ENCODE measurements around the gene LYZL6. TPM values are rescaled to one million over a fixed set of nuclear protein-coding genes. Genes with fewer than 3 reads are reported as not detected.
A peak's percentile ranks its signal among the peaks of the same experiment; 100 is the strongest.

LYZL6 gene
- total RNA-seq (not detected), polyA plus RNA-seq (not detected)

- H3K4me3 ChIP-seq: no peak within 1 kb of the TSS
- 43 to 53% methylated on average over 2 of the region's 2 CpGs for WGBS, 2 donors
- H3K27ac ChIP-seq: no peak within 1 kb of the TSS
- H3K27me3 ChIP-seq: no peaks in the 10 kb centered on the region
- FAIRE-seq: no peak
- DNase-seq: no peak
- no peaks in the 10 kb centered on the region for H3K4me1 ChIP-seq
- intact Hi-C loops (cut with DNase I): no loop called here
- no peaks in the 10 kb centered on the region for H3K36me3 ChIP-seq
- no peak for ATAC-seq
- no peaks in the 10 kb centered on the region for H3K9me3 ChIP-seq
- no peak for TF ChIP-seq CTCF (IDR thresholded peaks at IDR 0.05)
Measured at GRCh38 chr17:35943537-35943936, at the start of gene LYZL6. TSS of gene LYZL6 (minus strand) at chr17:35943713. CDS start at chr17:35939356, 4,357 bp downstream.

- WGBS, 2 donors: 75 to 82% methylated on average over 2 of the region's 2 CpGs
- no peak for TF ChIP-seq CTCF (IDR thresholded peaks at IDR 0.05)
- FAIRE-seq: no peak
- Histone ChIP-seq H3K36me3 (no peaks in the 10 kb centered on the region), H3K27ac (no peak overlapping the region), H3K4me1 (no peaks in the 10 kb centered on the region), H3K27me3 (no peaks in the 10 kb centered on the region), H3K9me3 (no peaks in the 10 kb centered on the region), H3K4me3 (no peak overlapping the region)
- intact Hi-C loops (cut with DNase I): no loop called here
- DNase-seq: no peak
- no peak for ATAC-seq
Measured at GRCh38 chr17:35991075-35991474, 47.6 kb upstream of the LYZL6 start.

GRCh38 chr17:35988164-35988563 is 44.7 kb upstream of the LYZL6 start:
- Histone ChIP-seq H3K9me3 (no peaks in the 10 kb centered on the region), H3K4me1 (no peaks in the 10 kb centered on the region), H3K4me3 (no peak overlapping the region), H3K36me3 (no peaks in the 10 kb centered on the region), H3K27me3 (no peaks in the 10 kb centered on the region), H3K27ac (no peak overlapping the region)
- DNase-seq: no peak
- intact Hi-C loops (cut with DNase I): no loop called here
- FAIRE-seq: no peak
- no peak for ATAC-seq
- no peak for TF ChIP-seq CTCF (IDR thresholded peaks at IDR 0.05)

- Histone ChIP-seq H3K4me1 (no peaks in the 10 kb centered on the region), H3K36me3 (no peaks in the 10 kb centered on the region), H3K27ac (no peak within 1 kb of the TSS), H3K4me3 (no peak within 1 kb of the TSS), H3K9me3 (no peaks in the 10 kb centered on the region), H3K27me3 (no peaks in the 10 kb centered on the region)
- ATAC-seq: peak in 1 of 4 donors; percentile 24
- DNase-seq: no peak
- intact Hi-C loops (cut with DNase I): no loop called here
- no peak for TF ChIP-seq CTCF (IDR thresholded peaks at IDR 0.05)
- 75 to 83% methylated on average over 1 of the region's 1 CpG for WGBS, 2 donors
- FAIRE-seq: no peak
Measured at GRCh38 chr17:35986643-35987042, 43.1 kb upstream of the LYZL6 start, which contains the start of gene CCL14. TSS of gene CCL14 (minus strand) at chr17:35986729. CDS start at chr17:35986649, 80 bp downstream.

- H3K27ac ChIP-seq: no peak overlapping the region
- TF ChIP-seq CTCF (IDR thresholded peaks at IDR 0.05): no peak
- DNase-seq (no peak), ATAC-seq (no peak), FAIRE-seq (no peak)
- no peaks in the 10 kb centered on the region for H3K4me1 ChIP-seq
- H3K9me3 ChIP-seq: no peaks in the 10 kb centered on the region
- WGBS, 2 donors: 84 to 90% methylated on average over 6 of the region's 6 CpGs
- H3K4me3 ChIP-seq: no peak overlapping the region
- H3K36me3 ChIP-seq: no peaks in the 10 kb centered on the region
- intact Hi-C loops (cut with DNase I): no loop called here
- H3K27me3 ChIP-seq: no peaks in the 10 kb centered on the region
Measured at GRCh38 chr17:35984140-35984539, 40.6 kb upstream of the LYZL6 start.
